GM18499 (cell line): ENCODE data around the gene CHAT.

Source experiments
- ATAC-seq: cut with Tn5 transposase; IDR thresholded peaks from one replicate; pipeline ENCODE4 v1.9.1; 2021; ENCODE audit warnings: moderate number of reproducible peaks; ENCODE audit not compliant: insufficient read depth, unreplicated experiment

The CHAT gene

GRCh38 chr10:49650724-49651034 is 36.8 kb downstream of the CHAT start:
- no peak for ATAC-seq

DNA sequence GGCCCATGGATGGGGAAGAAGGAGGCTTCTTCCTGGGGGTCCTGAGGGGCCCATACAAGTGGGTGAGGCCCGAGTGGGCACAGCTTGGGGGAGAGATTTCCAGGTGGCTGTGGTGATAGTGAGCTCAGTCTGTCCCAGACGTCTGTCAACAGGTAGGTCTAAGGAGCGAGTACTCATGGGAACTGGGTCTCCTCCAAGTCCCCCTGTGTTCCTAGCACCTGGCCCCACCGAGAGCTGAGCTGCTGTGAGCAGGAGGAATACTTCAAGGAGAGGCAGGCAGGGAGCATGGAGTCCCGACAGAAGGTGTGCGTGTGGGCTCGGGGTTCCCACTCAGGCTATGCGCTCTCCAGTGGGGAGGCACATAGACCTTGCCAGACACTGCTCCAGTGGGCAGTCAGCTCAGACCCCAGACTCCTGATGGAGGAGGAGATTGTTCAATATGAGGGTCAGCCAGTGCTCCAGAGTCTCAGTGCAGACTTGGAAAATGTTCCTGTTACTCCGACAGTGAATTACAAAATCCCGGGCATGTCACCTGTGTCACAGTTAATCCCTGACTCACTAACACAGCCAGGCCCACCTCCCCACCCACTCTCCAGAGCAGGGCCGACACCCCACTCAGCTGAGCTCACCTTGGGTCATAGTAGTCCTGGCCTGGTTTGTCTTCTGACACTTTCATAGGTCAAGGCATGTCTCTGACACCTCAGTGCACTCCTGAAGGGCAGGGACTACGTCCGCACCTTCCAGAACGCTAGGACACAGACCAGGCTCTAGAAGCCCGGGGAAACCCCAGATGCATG is 37.4 kb downstream of the CHAT start:
- ATAC-seq: no peak

GRCh38 chr10:49651917-49652316 is 38.1 kb downstream of the CHAT start:
- no peak for ATAC-seq

DNA sequence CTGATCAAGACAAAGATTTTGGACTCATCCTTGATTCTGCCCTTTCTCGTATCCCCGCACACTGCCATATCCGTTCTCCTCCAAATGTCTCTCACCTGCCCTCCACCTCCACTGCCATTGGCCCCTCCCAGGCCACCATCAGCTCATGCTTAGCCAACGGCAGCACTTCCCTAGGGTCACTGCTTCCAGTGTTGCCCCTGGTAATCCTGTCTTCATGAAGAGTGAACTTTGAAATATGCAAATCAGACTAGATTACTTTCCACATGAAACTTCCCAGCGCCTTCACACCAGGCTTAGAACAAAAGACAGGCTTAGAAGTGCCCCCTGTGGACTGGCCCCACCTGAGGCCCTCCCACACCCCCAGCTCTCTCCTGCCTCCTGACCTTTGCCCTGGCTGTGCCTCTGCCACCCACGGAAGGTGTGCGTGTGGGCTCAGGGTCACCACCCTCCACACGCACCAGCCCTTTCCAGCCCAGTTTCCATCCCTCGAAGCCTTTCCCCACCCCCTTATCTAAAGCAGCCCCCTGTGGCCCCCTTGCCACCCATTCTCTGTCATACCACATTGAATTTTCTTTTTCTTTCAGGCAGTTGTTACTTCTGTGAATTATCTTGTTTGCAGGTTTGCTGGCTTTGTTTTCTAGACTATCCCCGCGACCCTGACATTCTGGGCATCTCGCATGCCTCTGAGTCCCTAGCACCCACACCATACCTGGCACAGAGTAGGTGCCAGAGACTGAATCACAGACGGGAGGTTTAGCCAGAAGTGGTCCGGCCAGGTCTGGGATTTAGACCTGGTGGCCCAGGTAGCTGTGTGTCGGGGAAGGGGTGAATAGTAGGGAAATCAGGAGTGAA is 38.8 kb downstream of the CHAT start:
- no peak for ATAC-seq

DNA sequence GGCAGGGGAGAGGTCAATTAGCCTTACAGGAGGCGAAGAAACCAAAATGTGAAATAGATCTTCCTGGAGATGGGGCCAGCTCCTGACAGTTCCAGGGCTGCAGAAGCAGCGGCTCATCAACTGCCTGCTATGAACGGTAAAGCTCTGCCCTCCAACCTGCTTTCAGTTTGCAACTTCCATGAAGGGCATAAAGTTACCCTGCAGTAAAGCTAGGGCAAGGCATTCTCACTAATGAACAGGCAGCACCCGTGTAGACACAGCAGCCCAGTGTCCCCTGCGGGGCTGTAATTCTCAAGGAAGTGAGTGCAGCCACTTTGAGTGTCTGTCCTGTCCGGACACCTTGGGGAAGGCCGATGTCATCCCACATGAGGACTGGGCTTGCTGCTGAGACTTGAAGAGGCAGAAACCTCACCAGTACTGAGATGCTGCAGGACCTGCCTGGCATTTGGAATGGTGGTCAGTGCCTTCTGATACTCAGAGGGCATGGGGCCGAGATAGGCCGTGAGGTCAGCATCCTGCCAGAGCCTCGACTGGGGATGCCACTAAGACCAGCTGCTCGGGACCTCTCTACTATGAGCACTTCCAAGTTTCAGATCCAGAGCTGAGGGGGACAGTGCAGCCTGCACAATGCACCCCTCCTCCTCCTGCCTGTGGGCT is 39.6 kb downstream of the CHAT start:
- ATAC-seq: no peak

DNA sequence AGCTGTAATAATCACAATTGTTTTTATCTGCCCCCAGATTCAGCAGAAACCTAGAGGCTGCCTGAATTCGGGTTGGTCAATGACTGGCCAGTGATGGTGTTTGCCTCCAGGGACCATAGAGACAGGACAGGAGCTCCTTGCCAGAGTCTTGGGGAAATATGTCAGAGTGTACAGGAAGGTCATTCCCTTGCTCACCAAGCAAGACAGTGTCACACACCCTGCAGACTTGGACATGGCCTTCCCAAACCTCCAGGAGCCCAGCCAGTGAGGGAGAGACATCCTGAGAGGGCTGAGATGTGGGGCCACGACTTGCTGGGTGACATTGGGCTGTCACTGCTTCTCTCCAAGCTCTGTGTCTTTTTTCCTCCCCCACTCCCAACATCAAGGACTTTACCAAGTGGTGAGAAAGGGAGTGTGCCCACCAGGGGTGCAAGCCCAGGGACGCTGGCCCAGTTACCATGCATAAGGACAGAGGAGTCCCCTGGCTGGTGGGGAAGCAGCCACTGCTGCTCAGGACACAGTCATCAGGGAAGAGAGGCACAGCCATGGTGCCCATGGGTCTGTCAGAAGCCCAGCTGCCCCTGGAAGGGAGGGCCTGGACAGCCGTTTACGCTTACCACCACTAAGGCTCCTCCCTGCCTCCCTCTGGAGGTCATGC is 40.3 kb downstream of the CHAT start:
- ATAC-seq: no peak

DNA sequence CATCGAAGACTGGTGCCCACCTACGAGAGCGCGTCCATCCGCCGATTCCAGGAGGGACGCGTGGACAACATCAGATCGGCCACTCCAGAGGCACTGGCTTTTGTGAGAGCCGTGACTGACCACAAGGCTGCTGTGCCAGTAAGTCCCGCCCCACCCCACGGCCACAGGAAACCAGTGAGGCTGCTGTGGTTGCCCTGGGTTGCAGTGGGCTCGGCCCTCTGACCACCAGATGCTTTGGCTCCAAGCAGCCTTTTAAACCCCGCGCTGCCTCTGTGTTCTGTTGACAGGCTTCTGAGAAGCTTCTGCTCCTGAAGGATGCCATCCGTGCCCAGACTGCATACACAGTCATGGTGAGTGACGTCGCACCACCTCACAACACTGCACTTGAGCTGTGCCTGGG is 41.3 kb downstream of the CHAT start:
- no peak for ATAC-seq

DNA sequence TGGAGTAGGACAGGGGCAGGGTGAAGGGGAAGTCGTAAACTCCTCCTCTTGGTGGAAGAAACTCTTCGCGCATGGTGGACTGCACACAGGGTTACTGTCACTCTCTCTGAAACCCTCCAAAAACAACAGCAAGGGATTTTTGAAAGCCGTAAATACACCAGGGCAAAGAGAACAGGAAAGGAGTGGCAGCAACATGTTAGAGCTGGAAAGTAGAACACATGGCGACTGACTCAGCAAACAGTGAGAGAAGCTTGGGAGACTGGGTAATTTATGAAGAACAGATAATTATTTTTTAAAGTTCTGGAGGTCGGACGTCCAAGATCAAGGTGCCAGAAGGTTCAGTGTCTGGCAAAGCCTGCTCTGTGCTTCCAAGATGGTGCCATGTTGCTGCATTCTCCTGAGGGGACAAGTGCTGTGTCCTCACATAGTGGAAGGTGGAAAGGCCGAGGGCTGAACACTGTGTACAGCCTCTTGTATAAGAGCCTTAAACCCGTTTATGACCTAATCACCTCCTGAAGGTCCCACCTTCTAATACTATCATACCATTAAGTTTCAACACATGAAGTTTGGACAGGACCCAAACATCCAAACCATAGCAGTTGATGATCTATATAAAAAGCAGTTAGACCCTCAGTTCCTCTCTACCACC is 43.1 kb downstream of the CHAT start:
- no peak for ATAC-seq

GRCh38 chr10:49657606-49658005 is 43.8 kb downstream of the CHAT start:
- no peak for ATAC-seq

GRCh38 chr10:49661140-49661856 is 47.5 kb downstream of the CHAT start:
- ATAC-seq: no peak

DNA sequence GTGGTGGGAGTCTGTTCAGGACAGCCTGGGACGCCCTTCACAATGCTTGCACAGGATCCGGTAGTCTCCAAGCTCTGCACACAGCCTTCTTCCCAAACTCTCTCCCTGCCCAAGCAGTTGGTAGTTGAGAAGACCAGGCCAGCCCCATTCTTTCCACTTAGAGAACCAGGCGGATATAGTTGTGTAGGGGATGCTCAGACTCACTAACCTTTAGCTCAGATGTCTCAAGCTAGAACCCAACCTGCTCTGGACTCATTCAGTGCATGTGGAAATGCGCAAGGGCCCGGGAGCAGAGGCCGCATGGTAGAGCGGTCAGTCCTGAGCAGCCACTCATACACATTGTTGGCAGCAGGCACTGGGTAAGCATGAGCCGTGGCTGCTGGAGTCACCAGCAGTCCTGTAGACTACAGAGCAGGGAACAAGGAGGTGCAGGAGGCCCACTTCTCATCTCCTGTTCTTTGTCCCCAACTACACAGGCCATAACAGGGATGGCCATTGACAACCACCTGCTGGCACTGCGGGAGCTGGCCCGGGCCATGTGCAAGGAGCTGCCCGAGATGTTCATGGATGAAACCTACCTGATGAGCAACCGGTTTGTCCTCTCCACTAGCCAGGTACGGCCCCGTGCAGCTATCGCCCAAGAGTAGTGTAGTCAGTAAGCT is 48.5 kb downstream of the CHAT start:
- no peak for ATAC-seq

- no peak for ATAC-seq
Observed at GRCh38 chr10:49663596-49663995, 49.8 kb downstream of the CHAT start.

GRCh38 chr10:49664006-49664841 is 50.4 kb downstream of the CHAT start:
- no peak for ATAC-seq

- ATAC-seq: no peak
Observed at GRCh38 chr10:49664842-49665355, 51.1 kb downstream of the CHAT start.

- ATAC-seq: no peak
Observed at GRCh38 chr10:49666054-49666615, 52.3 kb downstream of the CHAT start.

GRCh38 chr10:49666685-49667084 is 52.8 kb downstream of the CHAT start:
- no peak for ATAC-seq

DNA sequence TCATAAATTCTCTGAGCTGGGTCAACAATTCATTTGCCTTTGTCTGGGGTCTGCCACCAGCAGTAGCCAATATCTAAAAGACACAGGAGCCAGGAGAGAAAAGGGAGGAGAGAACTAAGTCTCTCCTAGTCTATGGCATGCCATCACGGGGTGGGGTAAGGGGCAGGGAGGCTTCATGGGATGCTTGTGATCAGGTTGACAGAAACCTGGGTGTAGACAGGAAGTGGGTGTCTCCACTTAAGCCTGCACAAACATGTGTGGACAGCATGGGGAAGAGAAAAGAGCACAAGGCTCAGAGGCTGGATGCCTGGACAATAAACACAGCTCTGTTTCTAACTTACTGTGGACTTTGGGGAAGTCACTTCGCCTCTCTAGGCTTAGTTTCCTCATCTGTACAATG is 54.2 kb downstream of the CHAT start:
- ATAC-seq: no peak

DNA sequence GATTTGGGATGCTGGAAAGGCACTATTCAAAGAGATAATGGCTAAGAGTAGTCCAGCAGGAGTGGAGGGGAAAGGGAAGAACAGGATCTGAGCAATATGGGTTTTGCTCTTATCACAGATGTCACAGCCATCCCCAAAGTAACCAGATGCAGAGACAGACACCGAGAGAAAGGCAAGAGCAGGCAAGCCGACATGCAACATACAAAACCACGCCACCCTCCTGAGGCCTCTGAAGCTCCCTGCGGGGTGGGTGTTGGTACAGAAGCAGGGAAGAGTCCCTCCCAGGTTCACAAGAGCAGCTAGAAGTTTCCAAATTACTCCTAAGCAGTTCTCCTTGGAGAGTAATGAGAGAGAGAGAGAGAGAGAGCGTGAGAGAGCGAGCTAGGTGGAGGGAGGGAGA is 54.8 kb downstream of the CHAT start:
- ATAC-seq: no peak
